SU-DHL-6 (cell line): ENCODE results near the gene BEGAIN.

ENCODE experiments used
- H2AFZ ChIP-seq: fragments of 200-600 bp; sonication (generic); 2 replicates; pipeline ENCODE4 v1.6.1; 2014; ENCODE audit warnings: low read depth, mild to moderate bottlenecking, moderate library complexity, mixed read lengths, antibody characterized with exemption, low read length; ENCODE audit not compliant: severe bottlenecking
- H3F3A ChIP-seq: fragments of 200-600 bp; shearing (Covaris generic); 2 replicates; pipeline ENCODE4 v1.6.0; 2016; ENCODE audit warnings: antibody characterized with exemption, mild to moderate bottlenecking; ENCODE audit not compliant: insufficient read depth
- H3K27ac ChIP-seq: fragments of 200-600 bp; sonication (generic); 2 replicates; pipeline ENCODE4 v1.5.1; 2016; ENCODE audit warnings: low read depth, mild to moderate bottlenecking, low read length, moderate library complexity, mixed read lengths
- H3K27me3 ChIP-seq: fragments of 200-600 bp; sonication (generic), shearing (Covaris generic); 2 replicates; pipeline ENCODE4 v1.6.0; 2014; ENCODE audit warnings: mild to moderate bottlenecking, low read length
- H3K36me3 ChIP-seq: fragments of 200-600 bp; sonication (generic); 2 replicates; pipeline ENCODE4 v1.6.1; 2014; ENCODE audit warnings: mild to moderate bottlenecking, low read length, mixed read lengths
- H3K4me2 ChIP-seq: fragments of 300-600, 200-600 bp; shearing (Covaris generic), sonication (generic); 2 replicates; pipeline ENCODE4 v1.6.0; 2014; ENCODE audit warnings: low read length, low read depth, mild to moderate bottlenecking; ENCODE audit not compliant: poor library complexity, severe bottlenecking
- H3K4me3 ChIP-seq: fragments of 200-600 bp; sonication (generic); 2 replicates; pipeline ENCODE4 v1.5.1; 2014; ENCODE audit warnings: antibody characterized with exemption, low read length, mild to moderate bottlenecking, mixed read lengths; ENCODE audit not compliant: insufficient read depth, poor library complexity, severe bottlenecking
- H3K79me2 ChIP-seq: fragments of 200-600 bp; sonication (generic); 2 replicates; pipeline ENCODE4 v1.6.1; 2014; ENCODE audit warnings: mild to moderate bottlenecking, low read length, moderate library complexity; ENCODE audit not compliant: insufficient read depth
- H3K9ac ChIP-seq: fragments of 200-600 bp; sonication (generic); 2 replicates; pipeline ENCODE4 v1.7.0; 2014; ENCODE audit warnings: mild to moderate bottlenecking, low read length
- H3K9me2 ChIP-seq: fragments of 200-600 bp; sonication (generic); replicated peaks from 2 replicates; pipeline ENCODE4 v1.6.1; 2014; ENCODE audit warnings: low read length; ENCODE audit not compliant: insufficient read depth
- H3K9me3 ChIP-seq: fragments of 200-600 bp; sonication (generic); 2 replicates; pipeline ENCODE4 v1.6.1; 2014; ENCODE audit warnings: low read length, mixed read lengths; ENCODE audit not compliant: insufficient read depth
- H4K20me1 ChIP-seq: fragments of 200-600 bp; sonication (generic); 2 replicates; pipeline ENCODE4 v1.6.1; 2014; ENCODE audit warnings: low read depth, mild to moderate bottlenecking, antibody characterized with exemption, low read length, moderate library complexity, mixed read lengths
- CTCF ChIP-seq: fragments of 200-600 bp; sonication (generic); IDR thresholded peaks from one replicate; pipeline ENCODE4 v1.5.1; 2017; ENCODE audit warnings: antibody characterized with exemption, mild to moderate bottlenecking, low read length, moderate library complexity; ENCODE audit not compliant: insufficient read depth, poor library complexity, severe bottlenecking
- EZH2phosphoT487 ChIP-seq: fragments of 200-600 bp; sonication (generic), shearing (Covaris generic); conservative IDR thresholded peaks from 2 replicates; pipeline ENCODE4 v1.6.1; 2018; ENCODE audit warnings: mild to moderate bottlenecking, antibody characterized with exemption, low read length, moderate library complexity, mixed read lengths

Gene BEGAIN

GRCh38 chr14:100590726-100591452 is 3.7 kb upstream of the BEGAIN start:
- no peaks in the 10 kb centered on the region for H3K9me2 ChIP-seq
- H3K27me3 ChIP-seq, result no peaks in the 10 kb centered on the region
- no peak overlapping the region for H3K27ac ChIP-seq
- TF ChIP-seq CTCF, result no peak
- TF ChIP-seq EZH2phosphoT487, result no peak
- no peaks in the 10 kb centered on the region for H3K79me2 ChIP-seq
- H3F3A ChIP-seq, result no peaks in the 10 kb centered on the region
- no peaks in the 10 kb centered on the region for H4K20me1 ChIP-seq
- no peak overlapping the region for H3K4me2 ChIP-seq
- H3K36me3 ChIP-seq, result no peaks in the 10 kb centered on the region
- no peak overlapping the region for H3K4me3 ChIP-seq
- no peaks in the 10 kb centered on the region for H3K9me3 ChIP-seq
- no peak overlapping the region for H2AFZ ChIP-seq
- H3K9ac ChIP-seq, result no peak overlapping the region

GRCh38 chr14:100589760-100590469 is 2.7 kb upstream of the BEGAIN start:
- TF ChIP-seq CTCF, result no peak
- no peak for TF ChIP-seq EZH2phosphoT487
- no peak overlapping the region for H2AFZ ChIP-seq
- H3K4me2 ChIP-seq, result no peak overlapping the region
- H3K9ac ChIP-seq, result no peak overlapping the region
- H3K27ac ChIP-seq, result no peak overlapping the region
- H3K79me2 ChIP-seq, result no peaks in the 10 kb centered on the region
- H3K27me3 ChIP-seq, result no peaks in the 10 kb centered on the region
- no peak overlapping the region for H3K4me3 ChIP-seq
- H3K36me3 ChIP-seq, result no peaks in the 10 kb centered on the region
- no peaks in the 10 kb centered on the region for H3K9me2 ChIP-seq
- H3K9me3 ChIP-seq, result no peaks in the 10 kb centered on the region
- H3F3A ChIP-seq, result no peaks in the 10 kb centered on the region
- H4K20me1 ChIP-seq, result no peaks in the 10 kb centered on the region

- Histone ChIP-seq H3K27ac (no peak overlapping the region), H4K20me1 (no peaks in the 10 kb centered on the region), H3K79me2 (no peaks in the 10 kb centered on the region), H2AFZ (no peak overlapping the region), H3K36me3 (no peaks in the 10 kb centered on the region), H3K4me2 (no peak overlapping the region), H3K9me3 (no peaks in the 10 kb centered on the region), H3F3A (no peaks in the 10 kb centered on the region), H3K4me3 (no peak overlapping the region), H3K9ac (no peak overlapping the region), H3K27me3 (no peaks in the 10 kb centered on the region), H3K9me2 (no peaks in the 10 kb centered on the region)
- TF ChIP-seq CTCF (no peak), EZH2phosphoT487 (no peak)
These were observed 2.0 kb upstream of the BEGAIN start for GRCh38 chr14:100589071-100589759.
